ENCODE data around the gene B3GALNT1.
"Not testable (repeated sequence)": the region's sequence is repeated elsewhere in the genome, so short reads cannot be mapped to it uniquely, and the experiment has no call there.

B3GALNT1 gene

DNA sequence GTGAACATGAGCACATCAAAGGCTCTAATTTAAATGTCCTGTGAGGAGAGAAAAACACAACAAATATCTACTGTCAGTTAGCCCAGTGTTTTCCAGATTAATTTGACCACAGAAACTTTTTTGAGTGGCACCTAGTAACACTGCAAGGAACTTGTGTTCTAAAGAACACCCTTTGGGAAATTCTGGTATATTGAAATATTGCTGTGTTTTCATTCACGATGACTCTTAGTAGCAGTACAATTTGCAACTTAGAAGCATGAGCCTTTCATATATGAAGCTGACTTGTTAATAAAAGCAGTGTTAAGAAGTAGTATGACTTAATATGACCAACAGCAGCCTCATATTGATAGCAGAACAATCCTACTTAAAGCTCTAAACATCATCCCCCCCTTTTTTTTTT lies 32.0 kb downstream of the B3GALNT1 start:
- DNase-seq: no peak

DNA sequence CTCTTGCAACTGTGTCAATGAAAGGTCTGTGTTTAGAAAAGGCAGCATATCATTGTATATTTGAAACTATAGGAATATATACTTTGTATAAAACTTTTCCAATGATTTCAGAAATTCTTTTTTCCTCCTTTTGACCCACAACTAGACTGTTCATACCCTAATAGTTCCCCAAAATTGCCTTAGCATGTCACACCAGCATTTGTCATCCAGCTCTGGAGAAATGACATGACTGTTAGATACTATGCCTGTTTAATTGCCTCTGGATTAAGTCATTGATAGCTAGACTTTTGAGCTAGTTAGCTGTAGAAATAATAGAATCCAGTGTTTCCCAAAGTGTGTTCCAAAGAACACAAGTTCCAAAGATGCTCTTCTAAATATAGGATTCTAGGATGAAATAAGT lies 32.4 kb downstream of the B3GALNT1 start:
- DNase-seq: no peak

DNA sequence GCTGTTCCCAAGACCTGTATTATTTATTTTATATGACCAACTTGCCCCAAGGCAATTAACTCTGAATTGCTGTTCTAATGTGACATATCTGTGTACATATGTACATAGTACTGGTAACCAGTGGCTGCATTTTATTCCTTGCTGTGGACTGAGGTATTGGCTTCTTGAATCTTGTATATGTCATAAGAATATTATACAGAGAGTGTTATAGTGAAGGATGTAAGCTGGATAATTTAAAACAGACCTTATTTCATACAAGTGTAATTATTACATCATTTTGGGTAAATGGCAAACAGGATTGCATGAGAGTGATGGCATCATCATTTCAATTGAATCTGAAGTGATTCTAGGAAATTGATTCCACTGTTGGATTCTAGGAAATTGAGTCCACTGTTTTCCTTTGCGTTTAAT lies 32.9 kb downstream of the B3GALNT1 start:
- DNase-seq: no peak

DNA sequence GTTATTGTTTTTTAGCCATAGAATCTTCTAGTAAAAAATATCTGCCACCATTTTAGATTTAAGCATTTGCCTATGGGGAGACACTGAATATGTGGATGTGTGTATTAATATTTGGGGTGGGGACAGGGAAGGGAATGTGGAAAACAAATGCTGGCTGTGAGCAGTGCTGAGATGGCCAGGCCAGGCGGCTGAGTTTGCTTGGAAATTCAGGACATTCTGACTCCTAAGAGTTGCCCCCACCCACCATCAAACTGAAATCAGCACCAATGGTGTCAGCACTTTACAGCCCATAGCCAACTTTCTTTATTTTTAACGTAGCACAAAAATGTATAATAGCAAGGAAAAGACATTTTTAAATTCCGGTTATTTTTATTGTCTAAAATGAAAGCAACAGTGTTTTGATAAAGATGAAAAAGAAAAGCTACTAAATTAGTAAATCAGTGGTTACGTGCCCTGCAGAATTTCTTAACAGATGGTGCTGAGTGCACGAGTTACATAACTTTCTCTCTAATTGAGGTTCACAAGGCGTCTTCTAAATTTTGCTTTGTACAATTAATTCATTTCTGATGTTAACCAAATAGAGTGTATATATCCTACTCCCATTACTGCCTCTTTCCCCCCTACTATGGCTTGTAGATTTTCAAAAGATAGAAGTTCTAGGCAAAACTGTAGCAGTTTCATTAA lies 34.0 kb downstream of the B3GALNT1 start:
- no peak for DNase-seq

DNA sequence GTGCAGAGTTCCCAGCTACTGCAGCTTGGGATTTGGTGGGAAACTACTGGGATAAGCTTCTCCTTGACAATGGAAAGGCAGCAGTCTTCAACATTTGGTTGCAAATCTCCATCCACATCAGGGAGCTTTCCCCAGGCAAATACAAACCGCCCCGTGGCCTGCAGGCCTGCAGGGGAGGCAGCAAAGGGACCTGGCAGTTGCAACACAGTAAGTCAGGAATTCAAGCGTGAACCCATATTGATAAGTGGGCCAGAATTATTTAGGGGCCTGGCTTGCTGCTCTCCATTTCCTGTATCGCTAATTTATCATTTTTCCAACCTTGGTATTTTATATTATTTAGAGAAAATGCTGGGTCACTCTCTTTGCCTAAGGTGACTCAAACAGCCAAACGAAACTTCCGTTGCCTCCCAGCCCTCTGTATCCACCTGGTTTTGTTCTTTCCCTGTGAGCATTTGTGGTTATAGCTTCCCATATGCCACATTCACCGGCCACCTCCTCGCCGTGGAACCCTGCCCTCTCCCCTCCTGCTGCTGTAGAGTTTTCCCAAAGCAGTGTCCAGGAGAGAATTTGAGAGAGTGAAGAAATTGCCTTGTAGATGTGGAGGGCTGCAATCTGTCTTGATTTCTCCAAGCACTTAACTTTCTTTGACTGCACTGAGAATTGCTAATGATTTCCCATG lies 34.8 kb downstream of the B3GALNT1 start:
- no peak for DNase-seq

DNA sequence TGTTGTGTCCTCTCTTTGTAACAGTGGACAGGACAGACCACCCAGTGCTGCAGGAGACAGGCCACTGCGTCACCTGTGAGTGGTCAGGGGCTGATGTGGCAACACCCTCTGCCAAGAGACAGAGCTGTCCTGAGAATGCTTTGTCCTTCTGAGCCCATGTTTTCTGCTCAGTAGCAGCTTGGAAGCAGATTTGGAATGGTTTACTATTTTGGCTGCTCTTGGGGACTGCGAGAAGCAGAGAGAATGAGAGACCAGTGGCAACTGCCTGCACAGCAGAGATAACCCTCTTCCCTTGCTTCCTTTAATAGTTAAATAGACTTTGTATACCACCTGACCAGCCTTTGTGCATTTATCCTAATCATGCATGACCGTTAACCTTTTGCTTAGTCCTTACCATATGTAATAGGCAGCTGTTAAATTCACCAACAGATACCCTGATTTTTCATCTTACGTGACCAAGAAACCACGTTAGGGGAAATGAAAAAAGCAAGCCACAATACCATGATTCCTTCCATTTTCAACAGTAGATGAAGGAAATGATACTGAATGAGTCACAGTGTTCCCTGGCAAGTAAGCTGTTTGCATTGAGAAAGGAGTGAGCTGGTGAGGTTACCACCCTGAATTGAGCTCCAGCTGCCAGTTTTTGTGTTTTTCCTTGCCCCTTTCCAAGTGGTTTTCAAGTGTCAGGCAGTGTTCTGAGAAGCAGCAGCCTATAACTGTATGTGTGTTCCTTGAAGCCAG lies 35.5 kb downstream of the B3GALNT1 start:
- no peak for DNase-seq

DNA sequence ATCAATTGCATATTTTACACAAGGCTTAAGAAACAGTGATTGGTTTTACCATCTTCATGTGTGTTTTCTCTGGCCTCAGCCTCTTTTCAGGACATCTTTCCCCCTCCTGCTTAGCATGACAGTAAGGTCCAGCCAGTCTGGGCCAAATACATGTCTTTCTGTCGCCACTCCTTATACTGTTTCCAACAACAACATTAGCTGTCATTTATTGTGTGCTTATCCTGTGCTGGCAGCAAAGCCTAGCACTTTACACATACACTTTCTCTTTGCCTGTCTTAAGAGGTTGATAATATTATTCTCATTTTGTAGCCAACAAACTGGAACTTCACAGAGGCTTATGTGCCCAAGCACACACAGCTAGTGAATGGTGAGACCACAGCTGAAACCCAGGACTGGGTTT lies 37.8 kb downstream of the B3GALNT1 start:
- no peak for DNase-seq

DNA sequence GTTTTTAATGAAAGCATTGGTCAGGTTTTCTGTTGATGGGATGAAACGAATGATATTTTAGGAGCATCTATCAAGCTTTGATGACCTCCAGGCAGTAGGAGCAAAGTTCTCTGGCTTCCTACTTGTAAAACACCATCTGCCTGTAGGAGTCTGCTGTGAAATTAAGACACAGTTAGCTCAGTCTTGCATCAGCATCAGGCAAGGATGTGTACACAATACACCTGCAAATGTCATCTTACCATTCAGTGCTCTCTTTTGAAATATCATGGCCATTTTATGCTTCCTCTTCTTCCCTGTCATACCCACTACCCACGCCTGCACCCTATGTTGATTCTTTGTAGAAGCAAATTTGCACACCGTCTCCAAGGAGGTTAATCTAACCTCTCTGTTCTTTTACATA lies 38.2 kb downstream of the B3GALNT1 start:
- no peak for DNase-seq

DNA sequence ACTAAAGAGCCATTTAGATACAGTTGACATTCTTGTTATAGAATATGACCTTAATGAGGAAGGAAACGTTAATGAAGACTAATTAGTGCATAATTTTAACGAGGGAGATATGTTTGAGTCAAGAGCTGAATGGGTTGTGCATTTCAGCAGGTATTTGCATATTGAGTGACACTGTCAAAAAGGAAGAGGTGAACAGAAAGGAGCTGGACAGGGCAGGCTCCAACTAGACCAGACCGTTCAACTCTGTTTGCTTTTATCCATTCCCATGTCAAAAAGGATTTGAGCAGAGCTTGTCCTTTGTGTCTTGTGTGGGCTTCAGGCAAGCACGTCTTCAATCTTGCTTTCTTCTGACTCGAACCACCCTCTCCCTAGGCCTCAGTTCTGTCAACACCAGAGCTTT lies 40.7 kb downstream of the B3GALNT1 start:
- DNase-seq: no peak

DNA sequence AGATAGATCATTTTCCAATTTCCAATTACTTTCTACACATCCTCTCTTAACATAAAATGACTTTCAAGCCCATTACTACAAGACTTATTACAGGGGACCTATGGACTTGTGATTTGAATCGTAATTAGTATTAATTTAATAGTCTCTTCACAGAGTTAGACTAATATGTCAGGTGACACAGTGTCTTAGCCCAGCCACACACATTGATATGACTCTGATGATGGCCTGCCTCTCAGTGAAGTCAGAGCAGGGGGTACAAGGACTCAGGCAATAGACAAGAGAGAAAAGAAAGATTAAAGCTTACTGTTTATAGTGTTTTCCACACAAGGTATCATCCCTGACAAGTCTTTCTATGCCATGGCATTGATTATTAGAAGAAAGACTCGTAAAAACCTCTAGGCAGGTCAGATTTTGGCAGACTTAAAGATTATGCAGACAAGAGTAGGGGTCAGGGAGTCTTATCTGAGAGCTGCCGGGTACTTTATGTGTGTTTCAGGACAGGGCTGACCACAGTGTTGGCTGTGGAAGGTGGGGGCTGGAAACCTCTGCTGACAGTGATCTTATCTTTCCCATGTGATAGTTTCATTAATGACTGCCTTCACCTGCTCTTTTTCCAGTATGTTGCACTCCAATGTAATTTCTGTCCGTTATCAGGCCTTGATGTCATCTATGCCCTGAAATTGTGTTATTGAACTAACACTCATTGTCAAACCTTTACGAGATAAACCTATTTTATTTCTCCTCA lies 50.1 kb downstream of the B3GALNT1 start:
- no peak for DNase-seq

DNA sequence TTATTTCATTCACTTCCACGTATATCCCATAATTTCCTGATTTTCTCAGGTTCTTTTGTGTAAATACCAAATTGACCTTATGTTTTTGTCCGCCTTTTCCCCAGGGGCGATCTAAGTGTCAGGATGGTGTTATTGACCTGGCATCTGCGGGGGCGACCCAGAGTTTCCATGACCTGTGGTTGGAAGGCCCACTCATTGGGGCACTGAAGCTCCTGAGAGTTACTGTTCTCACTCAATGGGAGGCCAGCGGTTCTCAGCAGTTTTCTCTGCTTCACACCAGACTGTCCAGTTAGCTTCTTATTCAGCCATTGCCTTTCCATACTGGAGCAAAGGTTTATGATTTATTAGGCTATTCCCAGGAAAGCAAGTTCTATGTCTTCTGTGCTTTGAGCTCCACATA lies 53.3 kb downstream of the B3GALNT1 start:
- DNase-seq: no peak

DNA sequence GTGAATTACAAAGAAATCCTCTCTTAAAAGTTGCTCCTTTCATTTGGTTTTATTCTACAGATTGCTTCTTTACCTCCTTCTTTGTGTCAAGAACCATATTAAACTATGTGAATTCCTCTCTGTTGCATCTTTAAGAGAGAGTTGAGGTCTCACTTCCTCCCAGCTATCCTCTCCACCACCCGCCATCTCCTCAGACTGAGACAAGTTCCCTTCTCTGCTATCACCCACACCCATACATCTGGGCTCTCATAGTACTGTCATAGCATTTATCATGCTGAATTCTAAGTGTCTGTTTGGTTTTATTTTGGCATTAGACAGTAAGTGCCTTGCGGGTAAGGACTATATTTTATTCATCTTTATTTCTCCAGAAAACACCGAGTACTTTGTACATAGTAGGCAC lies 54.2 kb downstream of the B3GALNT1 start:
- no peak for DNase-seq

DNA sequence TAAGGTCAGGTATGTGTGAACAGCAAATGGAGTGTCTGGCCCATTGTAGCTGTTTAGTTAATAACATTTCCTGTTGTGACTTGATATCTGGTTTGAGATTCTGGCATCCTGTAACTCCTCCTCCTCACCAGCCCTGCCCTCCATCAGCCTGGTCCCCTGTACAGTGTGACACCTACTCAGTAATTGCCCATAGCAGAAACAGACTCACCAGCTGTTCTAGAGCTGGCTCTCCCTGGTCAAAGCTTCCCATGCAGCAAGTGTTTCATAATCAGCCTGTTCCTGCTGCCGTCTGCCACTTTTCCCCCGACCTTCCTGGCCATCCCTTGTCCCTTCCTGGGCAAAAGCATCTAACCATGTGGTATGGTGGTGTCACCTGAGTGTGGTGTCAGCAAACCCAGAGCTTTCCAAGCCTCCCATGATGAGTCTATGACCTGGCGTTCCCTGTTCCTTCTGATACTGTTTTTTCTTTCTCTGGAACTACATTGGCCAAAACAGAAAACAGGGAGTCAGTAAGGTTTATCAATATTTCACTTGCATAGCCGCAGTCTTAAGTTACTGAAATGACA lies 55.4 kb downstream of the B3GALNT1 start:
- DNase-seq: no peak

DNA sequence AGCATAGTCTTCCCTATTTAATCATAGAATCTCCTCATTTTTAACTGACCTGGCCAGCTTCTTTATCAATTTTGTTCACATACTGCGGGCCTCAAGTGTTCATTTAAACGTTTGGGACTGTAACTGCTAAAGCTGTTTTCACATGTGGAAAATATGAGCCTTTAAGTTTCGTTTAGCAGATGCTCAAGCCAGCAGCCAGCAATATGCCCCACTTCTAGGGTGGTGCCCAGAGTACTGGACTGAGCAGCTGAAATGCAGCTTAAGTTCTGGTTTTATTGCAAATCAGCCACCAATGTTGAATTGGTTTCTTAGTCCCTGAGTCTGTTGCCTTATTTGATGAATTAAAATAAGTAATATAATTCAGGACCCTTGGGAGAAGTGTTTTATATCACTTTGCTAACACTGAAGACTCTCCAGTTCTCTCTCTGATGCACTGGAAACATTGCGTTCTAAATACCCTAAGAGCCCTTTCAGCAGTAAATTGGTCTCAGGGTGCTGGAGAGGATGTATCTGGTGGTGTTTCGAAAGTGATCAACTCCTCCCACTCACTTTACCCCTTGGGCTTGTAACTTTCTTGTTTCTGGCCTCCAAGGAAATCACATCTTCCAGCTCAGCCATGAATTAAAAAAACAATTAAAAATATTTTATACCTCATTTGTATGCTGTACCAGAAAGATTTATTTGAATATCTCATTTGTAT lies 61.7 kb downstream of the B3GALNT1 start:
- DNase-seq: no peak

DNA sequence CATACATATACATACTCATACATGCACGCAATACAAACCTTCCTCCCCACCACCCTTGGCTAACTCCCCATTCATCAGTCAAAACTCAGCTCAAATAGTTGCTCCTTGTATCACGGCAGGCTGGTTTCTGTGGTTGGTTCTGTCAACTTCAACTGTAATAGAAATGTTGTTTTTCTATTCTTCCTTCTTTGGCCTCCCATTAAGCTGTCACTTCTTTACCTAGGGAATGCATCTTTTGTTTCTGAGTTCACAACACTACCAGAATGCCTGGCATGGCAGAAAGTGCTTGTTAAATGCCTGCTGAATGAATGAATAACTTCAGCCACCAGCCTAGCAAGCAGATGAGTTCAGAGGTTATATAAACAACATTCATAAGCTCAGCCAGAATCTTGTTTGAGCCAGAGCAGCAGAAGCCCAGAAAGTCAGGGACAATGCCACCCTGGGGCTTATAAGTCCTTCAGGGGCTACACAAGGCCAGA lies 63.1 kb downstream of the B3GALNT1 start:
- DNase-seq: no peak

DNA sequence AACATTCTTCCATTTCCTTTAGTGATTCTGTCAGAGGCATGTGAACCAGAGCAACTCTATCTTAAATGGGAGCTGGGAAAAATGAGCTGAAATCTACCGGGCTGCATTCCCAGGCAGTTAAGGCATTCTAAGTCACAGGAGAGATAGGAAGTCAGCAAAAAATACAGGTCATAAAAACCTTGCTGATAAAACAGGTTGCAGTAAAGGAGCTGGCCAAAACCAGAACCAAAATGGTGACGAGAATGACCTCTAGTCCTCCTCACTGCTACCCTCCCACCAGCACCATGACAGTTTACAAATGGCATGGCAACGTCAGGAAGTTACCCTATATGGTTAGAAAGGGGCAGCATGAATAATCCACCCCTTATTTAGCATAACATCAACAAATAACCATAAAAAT lies 66.4 kb downstream of the B3GALNT1 start:
- DNase-seq: no peak

DNA sequence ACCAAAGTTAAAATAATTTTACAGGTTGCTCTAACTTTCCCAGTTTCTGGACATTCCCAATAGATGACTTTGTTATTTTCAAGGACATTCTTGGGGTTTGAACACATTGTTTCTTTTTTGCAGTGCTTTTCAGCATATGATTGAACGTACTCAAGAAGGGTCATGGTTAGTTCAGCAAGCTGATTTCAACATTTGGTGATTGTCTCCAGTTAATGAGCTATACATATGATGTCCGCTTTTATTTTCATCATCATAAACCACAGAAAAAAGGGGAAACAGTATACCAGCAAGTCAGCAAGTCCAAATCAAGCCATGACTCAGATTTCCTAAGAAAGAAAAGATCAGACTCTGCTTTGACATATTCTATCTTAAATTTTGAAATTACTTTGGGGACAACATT lies 69.4 kb downstream of the B3GALNT1 start:
- no peak for DNase-seq

DNA sequence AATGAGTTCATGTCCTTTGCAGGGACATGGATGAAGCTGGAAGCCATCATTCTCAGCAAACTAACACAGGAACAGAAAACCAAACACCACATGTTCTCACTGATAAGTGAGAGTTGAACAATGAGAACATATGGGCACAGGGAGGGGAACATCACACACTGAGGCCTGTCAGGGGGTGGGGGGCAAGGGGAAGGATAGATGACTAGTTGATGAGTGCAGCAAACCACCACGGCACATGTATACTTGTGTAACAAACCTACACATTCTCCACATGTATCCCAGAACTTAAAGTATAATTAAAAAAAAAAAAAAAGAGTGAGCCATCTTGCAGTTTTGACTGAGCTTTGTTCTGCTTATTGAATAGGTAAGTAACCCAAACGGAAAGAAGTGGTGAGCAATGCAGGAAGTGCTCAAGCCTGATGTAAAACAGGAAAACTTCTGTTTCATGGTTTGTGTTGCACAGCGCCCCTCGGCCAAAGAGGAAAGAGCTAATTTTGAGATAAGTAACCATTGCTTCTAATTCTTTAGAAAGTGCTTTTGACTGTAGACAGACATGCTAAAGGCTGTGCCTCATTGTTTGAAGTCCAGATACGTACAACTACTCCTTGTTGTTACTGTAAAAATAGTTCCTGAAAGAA lies 70.1 kb downstream of the B3GALNT1 start:
- DNase-seq: not testable (repeated sequence)
